Activated naive CD8-positive, alpha-beta T cell treated with anti-CD3 and anti-CD28 coated beads, Interleukin-2, amount 10 ng/mL, durations not matched to agents 7 days and 5 days (primary cell): ENCODE measurements around the gene PEF1. TPM values are rescaled to one million over a fixed set of nuclear protein-coding genes. Genes with fewer than 3 reads are reported as not detected.

Experiments used
- ATAC-seq: fragments of 150-1000 bp; cut with Tn5 transposase; one replicate; pipeline ENCODE4 v1.10.0; 2021; ENCODE audit warnings: low read depth, moderate library complexity
- POLR2A ChIA-PET: fragments of 350-600 bp; sonication (Branson Sonifier 250); formaldehyde crosslinking; loops from one replicate; lab custom pipeline; 2021; ENCODE audit warnings: antibody characterized with exemption; lab: Charles Lee
- DNase-seq: peaks from one replicate; pipeline ENCODE4 v3.0.0; 2021
- H3K27ac Mint-ChIP-seq: one replicate; pipeline ENCODE4 v1.8.0; 2022; ENCODE audit warnings: mild to moderate bottlenecking, mixed read lengths
- H3K27me3 Mint-ChIP-seq: one replicate; pipeline ENCODE4 v1.8.0; 2022; ENCODE audit warnings: mild to moderate bottlenecking, moderate library complexity, mixed read lengths
- H3K36me3 Mint-ChIP-seq: one replicate; pipeline ENCODE4 v1.8.0; 2021; ENCODE audit warnings: mild to moderate bottlenecking, mixed read lengths
- H3K4me1 Mint-ChIP-seq: one replicate; pipeline ENCODE4 v1.8.0; 2021; ENCODE audit warnings: mixed read lengths
- H3K4me3 Mint-ChIP-seq: one replicate; pipeline ENCODE4 v1.8.0; 2022; ENCODE audit warnings: mild to moderate bottlenecking, moderate library complexity, mixed read lengths
- H3K9me3 Mint-ChIP-seq: one replicate; pipeline ENCODE4 v1.8.0; 2021; ENCODE audit warnings: mixed read lengths
- total RNA-seq, 2 experiments: library from RNA; stranded (reverse); gene quantifications; one replicate each; pipeline ENCODE4 v1.2.3, GENCODE V29; 2021

Gene PEF1
- total RNA-seq, 2 experiments from 2014 or later = 47.2 TPM

DNA sequence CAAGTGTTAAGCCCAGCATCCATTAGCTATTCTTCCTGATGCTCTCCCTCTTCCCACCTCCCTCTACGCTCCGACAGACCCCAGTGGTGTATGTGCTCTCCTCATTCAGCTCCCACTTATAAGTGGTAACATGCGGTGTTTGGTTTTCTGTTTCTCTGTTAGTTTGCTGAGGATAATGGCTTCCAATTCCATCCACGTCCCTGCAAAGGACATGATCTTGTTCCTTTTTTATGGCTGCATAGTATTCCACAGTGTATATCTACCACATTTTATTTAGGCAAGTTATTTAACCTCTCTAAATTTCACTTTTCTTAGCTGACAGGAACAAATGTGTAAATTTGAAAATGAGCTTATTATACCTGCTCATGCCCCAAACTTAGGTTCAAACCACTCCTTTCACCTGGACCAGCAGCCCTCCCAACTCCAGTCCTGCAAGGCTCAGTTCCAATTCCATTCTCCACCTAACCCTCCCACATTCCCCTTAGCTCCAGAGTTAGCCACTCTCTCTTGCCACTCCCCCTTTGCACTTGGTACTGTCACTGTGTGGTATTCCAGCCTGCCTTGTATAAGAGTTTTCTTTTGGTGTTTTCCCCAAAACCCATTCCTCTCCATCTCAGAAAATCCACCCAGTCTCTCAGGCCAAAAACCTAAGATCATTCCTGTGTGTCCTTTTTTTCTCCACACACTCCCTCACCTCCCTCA lies 1.7 kb upstream of the PEF1 start:
- peak overlapping the region; percentile 34 for H3K27ac Mint-ChIP-seq
- H3K27me3 Mint-ChIP-seq = no peaks in the 10 kb centered on the region
- H3K4me1 Mint-ChIP-seq = peaks cover 24% of the 10 kb centered on the region
- no peaks in the 10 kb centered on the region for H3K9me3 Mint-ChIP-seq
- POLR2A ChIA-PET = no interaction called here
- DNase-seq = no peak
- H3K36me3 Mint-ChIP-seq = peaks cover 3% of the 10 kb centered on the region
- peak overlapping the region; percentile 92 for H3K4me3 Mint-ChIP-seq
- no peak for ATAC-seq

DNA sequence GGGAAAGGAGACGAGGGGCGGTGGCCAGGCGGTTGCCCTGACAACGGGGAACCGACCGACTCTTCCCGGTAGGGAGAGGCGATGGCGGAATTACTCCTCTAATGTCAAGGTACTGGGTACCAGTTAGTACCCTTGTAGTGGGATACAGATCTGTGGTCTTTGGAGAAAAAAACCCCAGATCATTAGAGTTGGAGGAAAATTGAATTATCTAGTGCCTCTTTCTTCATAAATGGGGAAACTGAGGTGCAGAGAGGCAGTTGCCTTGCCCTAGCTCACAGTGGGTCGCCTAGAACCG lies 545 bp upstream of the PEF1 start:
- Mint-ChIP-seq H3K4me1 (peaks cover 24% of the 10 kb centered on the region), H3K27me3 (no peaks in the 10 kb centered on the region), H3K9me3 (no peaks in the 10 kb centered on the region), H3K27ac (peak overlapping the region; percentile 99), H3K36me3 (peaks cover 3% of the 10 kb centered on the region), H3K4me3 (peak overlapping the region; percentile 92)
- no peak for ATAC-seq
- DNase-seq = no peak
- POLR2A ChIA-PET = interaction anchor here (0.6 to 1.8 kb wide), 13 partner anchors 8 to 427 kb away, joined by 3 to 8 read pairs (median 4); partner anchors contain the start of genes PTP4A2, SNRNP40, TMEM39B and ZCCHC17

- POLR2A ChIA-PET = interaction anchor here (0.6 to 1.8 kb wide), 9 partner anchors 9 to 557 kb away, joined by 3 to 8 read pairs (median 3); partner anchors contain the start of genes SNRNP40, TMEM39B and ZCCHC17
- peaks cover 3% of the 10 kb centered on the region for H3K36me3 Mint-ChIP-seq
- H3K4me3 Mint-ChIP-seq = peak overlapping the region; percentile 92
- peaks cover 24% of the 10 kb centered on the region for H3K4me1 Mint-ChIP-seq
- peak overlapping the region; percentile 99 for H3K27ac Mint-ChIP-seq
- peak; percentile 59 for ATAC-seq
- DNase-seq = no peak
- no peaks in the 10 kb centered on the region for H3K27me3 Mint-ChIP-seq
- no peaks in the 10 kb centered on the region for H3K9me3 Mint-ChIP-seq
Observed at GRCh38 chr1:31643976-31644559, 608 bp downstream of the PEF1 start.

DNA sequence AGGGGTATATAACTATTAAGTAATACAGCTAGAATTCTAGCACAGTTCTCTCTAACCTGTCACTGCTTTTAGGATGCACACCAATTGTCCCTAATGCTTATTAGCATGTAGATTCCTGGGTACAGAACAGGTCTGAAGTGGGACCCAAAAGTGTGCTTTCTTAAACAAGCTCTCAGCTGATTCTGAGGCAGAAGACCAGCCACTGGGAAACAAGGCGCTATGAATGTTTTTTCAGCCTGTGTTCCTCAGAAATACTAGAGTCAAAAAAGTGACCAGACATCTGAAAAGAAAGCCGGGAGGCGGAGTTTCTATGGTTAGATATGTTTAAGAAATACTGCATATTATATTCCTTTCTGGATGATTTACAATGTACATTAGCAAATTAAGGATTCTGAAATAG lies 1.8 kb downstream of the PEF1 start:
- DNase-seq (no peak), ATAC-seq (no peak)
- H3K9me3 Mint-ChIP-seq = no peaks in the 10 kb centered on the region
- POLR2A ChIA-PET = no interaction called here
- no peak overlapping the region for H3K4me3 Mint-ChIP-seq
- no peaks in the 10 kb centered on the region for H3K27me3 Mint-ChIP-seq
- H3K4me1 Mint-ChIP-seq = peaks cover 30% of the 10 kb centered on the region
- H3K27ac Mint-ChIP-seq = no peak overlapping the region
- peaks cover 3% of the 10 kb centered on the region for H3K36me3 Mint-ChIP-seq

DNA sequence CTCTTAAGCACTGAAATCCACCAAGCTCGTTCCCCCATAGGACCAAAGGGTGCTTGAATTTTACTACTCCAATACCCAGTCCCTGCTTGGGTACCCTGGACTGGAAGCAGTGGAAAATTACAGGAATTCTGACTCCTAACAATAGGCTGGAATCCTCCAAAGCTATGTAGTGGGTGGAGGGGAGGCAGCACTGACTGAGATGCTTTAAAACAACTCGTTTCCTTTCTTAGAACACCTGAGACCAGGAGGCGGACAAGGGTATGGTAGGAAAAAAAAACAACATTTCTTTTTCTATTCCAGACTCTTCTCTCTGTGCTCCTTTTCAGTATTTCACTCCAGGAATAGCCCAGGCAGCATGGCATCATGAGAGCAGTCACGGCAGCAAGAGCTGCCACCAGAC lies 2.3 kb downstream of the PEF1 start:
- POLR2A ChIA-PET = no interaction called here
- no peak overlapping the region for H3K4me3 Mint-ChIP-seq
- no peak for ATAC-seq
- no peaks in the 10 kb centered on the region for H3K27me3 Mint-ChIP-seq
- no peak overlapping the region for H3K27ac Mint-ChIP-seq
- H3K9me3 Mint-ChIP-seq = no peaks in the 10 kb centered on the region
- no peak for DNase-seq
- H3K36me3 Mint-ChIP-seq = peaks cover 3% of the 10 kb centered on the region
- H3K4me1 Mint-ChIP-seq = peaks cover 34% of the 10 kb centered on the region

GRCh38 chr1:31640964-31641363 lies 3.7 kb downstream of the PEF1 start:
- Mint-ChIP-seq H3K27me3 (no peaks in the 10 kb centered on the region), H3K9me3 (no peaks in the 10 kb centered on the region), H3K36me3 (no peaks in the 10 kb centered on the region), H3K4me1 (peaks cover 32% of the 10 kb centered on the region), H3K4me3 (no peak overlapping the region), H3K27ac (no peak overlapping the region)
- DNase-seq = no peak
- POLR2A ChIA-PET = no interaction called here
- no peak for ATAC-seq

DNA sequence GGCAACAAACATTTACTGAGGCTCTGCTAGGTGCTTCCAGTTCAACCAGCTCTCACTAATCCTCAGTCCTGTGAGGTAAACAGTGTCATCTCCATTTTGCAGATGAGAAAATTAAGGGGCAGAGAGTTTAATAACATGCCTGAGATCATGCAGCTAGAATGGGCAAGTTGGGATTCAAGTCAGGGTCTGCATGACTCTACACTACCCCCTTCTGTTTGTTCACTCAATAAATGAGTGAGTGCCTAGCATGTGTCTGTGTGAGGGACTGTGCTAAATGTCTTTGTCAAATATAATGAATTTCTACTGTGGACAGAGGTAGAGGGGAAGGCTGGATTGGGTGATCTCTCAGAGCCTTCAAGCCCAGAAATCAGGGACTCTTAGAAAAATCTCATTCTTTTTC lies 4.5 kb downstream of the PEF1 start:
- DNase-seq (no peak), ATAC-seq (no peak)
- H3K27ac Mint-ChIP-seq = no peak overlapping the region
- no peaks in the 10 kb centered on the region for H3K9me3 Mint-ChIP-seq
- no peak overlapping the region for H3K4me3 Mint-ChIP-seq
- POLR2A ChIA-PET = no interaction called here
- H3K36me3 Mint-ChIP-seq = no peaks in the 10 kb centered on the region
- H3K27me3 Mint-ChIP-seq = no peaks in the 10 kb centered on the region
- H3K4me1 Mint-ChIP-seq = peaks cover 27% of the 10 kb centered on the region

DNA sequence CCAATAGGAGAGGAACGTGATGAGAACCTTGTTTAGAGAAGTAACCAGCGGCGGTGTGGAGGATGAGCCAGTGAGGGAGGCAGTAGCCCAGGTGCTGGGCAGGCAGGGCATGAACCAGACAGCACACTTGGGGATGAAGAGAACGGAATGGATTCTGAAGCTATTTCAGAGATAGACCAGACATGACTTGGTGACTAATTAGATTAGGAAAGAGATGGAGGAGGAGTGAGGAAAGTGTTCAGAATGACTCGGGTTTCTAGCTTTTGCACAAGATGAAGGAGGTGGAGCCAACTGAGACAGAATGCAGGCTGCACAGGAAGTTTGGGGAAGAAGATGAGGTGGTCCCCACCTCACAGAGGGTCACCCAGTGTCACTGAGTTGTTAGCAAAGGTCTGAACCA lies 5.1 kb downstream of the PEF1 start:
- POLR2A ChIA-PET = no interaction called here
- Mint-ChIP-seq H3K36me3 (no peaks in the 10 kb centered on the region), H3K4me3 (no peak overlapping the region), H3K27me3 (no peaks in the 10 kb centered on the region), H3K4me1 (peaks cover 26% of the 10 kb centered on the region), H3K27ac (no peak overlapping the region), H3K9me3 (no peaks in the 10 kb centered on the region)
- ATAC-seq (no peak), DNase-seq (no peak)

DNA sequence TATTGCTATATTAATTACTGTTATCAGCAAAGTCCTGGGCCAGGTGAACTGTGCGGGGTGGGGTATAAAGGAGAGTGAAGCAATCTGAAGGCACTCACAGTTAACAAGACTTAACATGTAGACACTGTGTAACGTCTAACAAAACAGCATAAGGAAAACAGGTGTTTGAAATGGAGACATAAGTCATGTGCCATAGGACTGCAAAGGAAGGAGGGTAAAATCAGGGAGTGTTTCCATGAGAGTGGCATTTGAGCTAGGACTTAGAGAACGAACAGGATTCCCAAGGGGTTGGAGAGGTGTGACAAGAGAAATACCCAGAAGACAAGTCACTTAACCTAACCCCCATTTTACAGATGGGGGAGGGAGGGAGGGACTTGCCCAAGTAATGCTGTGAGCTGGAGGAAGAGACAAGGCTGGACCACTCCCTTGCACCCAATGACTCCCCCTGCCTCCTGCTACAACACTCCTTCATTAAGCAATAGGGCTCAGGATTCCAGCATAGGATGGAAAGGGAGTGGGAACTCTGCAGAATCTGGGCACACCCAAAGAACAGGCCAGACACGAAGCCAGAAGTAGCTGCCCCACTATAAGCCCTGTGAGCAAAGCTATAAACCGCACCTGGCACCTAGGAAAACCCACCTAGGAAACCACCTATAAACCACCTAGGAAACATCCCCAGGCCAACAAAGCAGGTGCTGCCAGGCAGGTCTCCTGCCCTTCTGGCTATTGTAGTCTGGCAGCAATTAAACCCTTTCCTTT lies 6.6 kb downstream of the PEF1 start:
- no peak for ATAC-seq
- no peak overlapping the region for H3K4me3 Mint-ChIP-seq
- no peaks in the 10 kb centered on the region for H3K27me3 Mint-ChIP-seq
- no peaks in the 10 kb centered on the region for H3K36me3 Mint-ChIP-seq
- POLR2A ChIA-PET = no interaction called here
- no peak overlapping the region for H3K27ac Mint-ChIP-seq
- no peak for DNase-seq
- H3K4me1 Mint-ChIP-seq = peaks cover 19% of the 10 kb centered on the region
- no peaks in the 10 kb centered on the region for H3K9me3 Mint-ChIP-seq

- ATAC-seq (no peak), DNase-seq (peak; percentile 52)
- Mint-ChIP-seq H3K4me1 (peaks cover 14% of the 10 kb centered on the region), H3K4me3 (no peak overlapping the region), H3K27me3 (no peaks in the 10 kb centered on the region), H3K27ac (no peak overlapping the region), H3K36me3 (peaks cover 7% of the 10 kb centered on the region), H3K9me3 (no peaks in the 10 kb centered on the region)
- POLR2A ChIA-PET = no interaction called here
Observed at GRCh38 chr1:31633117-31633516, 11.6 kb downstream of the PEF1 start.

- Mint-ChIP-seq H3K4me1 (peaks cover 10% of the 10 kb centered on the region), H3K27ac (no peak overlapping the region), H3K36me3 (peaks cover 7% of the 10 kb centered on the region), H3K9me3 (no peaks in the 10 kb centered on the region), H3K4me3 (no peak overlapping the region), H3K27me3 (no peaks in the 10 kb centered on the region)
- no peak for ATAC-seq
- POLR2A ChIA-PET = no interaction called here
- no peak for DNase-seq
Observed at GRCh38 chr1:31632649-31633048, 12.0 kb downstream of the PEF1 start.

DNA sequence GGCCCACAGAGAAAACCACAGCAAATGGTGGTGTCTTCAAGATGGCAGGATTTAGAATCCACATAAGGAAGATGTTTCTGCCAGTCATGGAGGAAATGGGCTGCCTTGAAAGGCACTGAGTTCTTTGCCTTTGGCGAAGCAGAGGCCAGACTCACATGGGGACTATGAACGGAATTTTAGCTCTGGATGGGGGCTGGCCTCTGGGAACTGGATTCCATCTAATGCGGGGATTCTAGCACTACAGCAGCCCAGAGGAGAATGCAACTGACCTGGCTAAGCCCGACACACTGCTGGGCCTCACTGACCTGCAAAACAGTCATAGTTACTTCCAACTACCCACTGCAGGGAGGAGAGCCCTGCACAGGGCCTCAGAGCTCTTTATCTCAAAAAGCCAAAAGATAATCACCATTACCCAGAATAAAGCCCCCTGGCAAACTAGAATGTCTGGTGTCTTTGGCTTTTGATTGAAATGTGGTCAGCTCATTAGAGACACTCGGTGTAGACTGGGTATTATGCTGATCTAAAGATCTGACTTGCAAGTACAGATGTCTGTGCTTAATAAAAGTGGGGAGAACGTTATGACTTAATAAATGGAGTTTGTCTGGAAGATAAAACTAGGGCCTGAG lies 15.6 kb downstream of the PEF1 start:
- DNase-seq = no peak
- no peak overlapping the region for H3K4me3 Mint-ChIP-seq
- H3K27me3 Mint-ChIP-seq = no peaks in the 10 kb centered on the region
- peaks cover 9% of the 10 kb centered on the region for H3K36me3 Mint-ChIP-seq
- H3K9me3 Mint-ChIP-seq = no peaks in the 10 kb centered on the region
- no peak overlapping the region for H3K27ac Mint-ChIP-seq
- POLR2A ChIA-PET = no interaction called here
- peaks cover 8% of the 10 kb centered on the region for H3K4me1 Mint-ChIP-seq
- no peak for ATAC-seq

GRCh38 chr1:31627930-31628559 lies 16.6 kb downstream of the PEF1 start:
- Mint-ChIP-seq H3K36me3 (peaks cover 9% of the 10 kb centered on the region), H3K9me3 (no peaks in the 10 kb centered on the region), H3K27ac (no peak overlapping the region), H3K27me3 (no peaks in the 10 kb centered on the region), H3K4me3 (no peak overlapping the region), H3K4me1 (peaks cover 8% of the 10 kb centered on the region)
- DNase-seq (no peak), ATAC-seq (no peak)
- POLR2A ChIA-PET = no interaction called here
